Upper lobe of left lung (tissue), 6 donors: Measurements from ENCODE around the gene ARHGAP45. TPM values are rescaled to one million over a fixed set of nuclear protein-coding genes. Genes with fewer than 3 reads are reported as not detected.

Source experiments
- ATAC-seq, 2 donors: fragments of 200-7000 bp; cut with Tn5 transposase; one replicate each; pipeline ENCODE4 v1.9.1; 2022; ENCODE audit warnings: mild to moderate bottlenecking in 2 of 2, moderate library complexity in 2 of 2; ENCODE audit not compliant: low FRiP score in 2 of 2
- DNase-seq, 2 donors: peaks; one replicate each; pipeline ENCODE4 v3.0.0-alpha.2; 2019 to 2020
- H3K27ac ChIP-seq, 4 donors: fragments of 200-600 bp; sonication (generic); one replicate each; pipeline ENCODE4 v1.5.1; 2016 to 2019
- H3K27me3 ChIP-seq, 4 donors: fragments of 200-600 bp; sonication (generic); one replicate each; pipeline ENCODE4 v1.5.1; 2017 to 2019
- H3K36me3 ChIP-seq, 4 donors: fragments of 200-600 bp; sonication (generic); one replicate each; pipeline ENCODE4 v1.5.1; 2016 to 2019
- H3K4me1 ChIP-seq, 4 donors: fragments of 200-600 bp; sonication (generic); one replicate each; pipeline ENCODE4 v1.5.1; 2018 to 2019
- H3K4me3 ChIP-seq, 4 donors: fragments of 200-600 bp; sonication (generic); one replicate each; pipeline ENCODE4 v1.5.1; 2017 to 2019; ENCODE audit warnings: mild to moderate bottlenecking in 2 of 4, moderate library complexity in 1 of 4
- H3K9me3 ChIP-seq, 4 donors: fragments of 200-600 bp; sonication (generic); one replicate each; pipeline ENCODE4 v1.5.1; 2018 to 2019
- EP300 ChIP-seq, 4 donors: sonication (generic); formaldehyde crosslinking; IDR thresholded peaks; one replicate each; pipeline ENCODE4 v1.5.1; 2017; ENCODE audit warnings: antibody characterized with exemption in 4 of 4, control low read depth in 2 of 4
- POLR2A ChIP-seq, 4 donors: fragments of 450-650 bp; IDR thresholded peaks; one replicate each; pipeline ENCODE4 v1.5.1; 2016 to 2017; ENCODE audit warnings: antibody characterized with exemption in 4 of 4, mild to moderate bottlenecking in 2 of 4
- POLR2AphosphoS5 ChIP-seq, 2 donors: sonication (generic); formaldehyde crosslinking; IDR thresholded peaks; one replicate each; pipeline ENCODE4 v1.5.1; 2017; ENCODE audit warnings: antibody characterized with exemption in 2 of 2
- WGBS, 2 donors: methylation state at CpG; one replicate each; pipeline ENCODE4 v1.1.5; 2017 to 2018; 5-methylcytosine and 5-hydroxymethylcytosine counted together
- total RNA-seq, 6 donors: library from RNA; depleted of rRNA in 4 of 6; stranded (reverse); fragments of >200 nt in 4 of 6; gene quantifications; one replicate each; pipeline versions ENCODE4 v1.1.0 to v1.2.1, GENCODE V29; 2016 to 2021
- TF ChIP-seq, protein P1 (sequence below), 6 experiments: fragments of 450-650 bp in 4 of 6; fragments of 200-600 bp in 2 of 6; sonication (generic) in 2 of 6; IDR thresholded peaks; one replicate each; pipeline ENCODE4 v1.5.1; 2016 to 2019; ENCODE audit warnings: antibody characterized with exemption in 6 of 6
- donor health status: DM: no; HTN: no; CAD: no; lungs with moderate emphysema.
- donor health status: DM: no; HTN: yes; CAD: no; lungs with severe emphysema.

Gene ARHGAP45
- total RNA-seq, 6 donors from 2014 or later: 91.6 to 332 (median 123) TPM

DNA sequence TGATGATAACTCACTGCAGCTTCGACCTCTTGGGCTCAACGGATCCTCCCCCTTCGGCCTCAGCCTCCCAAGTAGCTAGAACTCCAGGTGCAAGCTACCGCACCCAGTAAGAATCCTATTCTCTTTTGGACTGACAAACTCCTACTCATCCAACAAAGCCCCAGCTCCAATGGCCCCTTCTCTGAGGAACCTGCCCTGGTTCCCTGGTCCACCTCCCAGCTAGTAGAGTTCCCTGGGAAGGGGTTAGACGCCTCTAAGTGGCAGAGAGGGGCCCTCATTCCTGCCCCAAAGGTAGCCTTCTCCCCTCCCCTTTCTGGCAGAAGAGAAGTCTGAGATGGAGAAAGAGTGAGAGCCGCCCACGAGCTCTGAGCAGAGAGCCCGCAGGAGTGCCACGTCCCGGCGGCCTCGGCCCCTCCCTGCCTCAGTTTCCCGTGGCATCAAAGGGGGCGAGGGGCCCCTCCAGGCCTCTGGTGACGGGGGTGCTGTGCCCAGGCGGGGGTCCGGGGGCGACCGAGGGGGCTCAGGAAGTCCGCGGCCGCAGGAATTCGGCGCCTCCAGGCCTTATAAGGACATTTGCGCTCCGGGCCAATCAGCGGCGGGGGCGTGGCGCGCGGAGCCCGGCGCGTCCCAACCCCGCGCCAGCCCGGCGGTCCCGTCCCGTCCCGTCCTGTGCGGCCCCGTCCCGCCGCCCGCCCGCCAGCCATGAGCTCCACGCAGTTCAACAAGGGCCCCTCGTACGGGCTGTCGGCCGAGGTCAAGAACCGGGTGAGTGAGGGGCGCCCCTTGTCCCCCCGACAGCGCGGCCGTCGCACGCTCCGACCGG, 40.8 kb upstream of the ARHGAP45 start, which contains the start of gene CNN2:
TSS of gene CNN2 (plus strand) at position 649 of the 823 bp plus-strand sequence. CDS start at position 703, 54 bp downstream.
- Histone ChIP-seq H3K27ac (peak within 1 kb of the TSS; percentile 95 to 99 (median 97)), H3K9me3 (no peaks in the 10 kb centered on the region), H3K36me3 (peaks cover 0 to 11% (median 0%) of the 10 kb centered on the region in 4 donors), H3K27me3 (no peaks in the 10 kb centered on the region), H3K4me3 (peak within 1 kb of the TSS; percentile 74 to 91 (median 84)), H3K4me1 (peaks cover 46 to 67% (median 54%) of the 10 kb centered on the region in 4 donors)
- ATAC-seq (peak; percentile 83 to 92), DNase-seq (peak; percentile 89 to 97)
- no peak for TF ChIP-seq EP300 (IDR thresholded peaks at IDR 0.05)
- TF ChIP-seq, protein P1, sequence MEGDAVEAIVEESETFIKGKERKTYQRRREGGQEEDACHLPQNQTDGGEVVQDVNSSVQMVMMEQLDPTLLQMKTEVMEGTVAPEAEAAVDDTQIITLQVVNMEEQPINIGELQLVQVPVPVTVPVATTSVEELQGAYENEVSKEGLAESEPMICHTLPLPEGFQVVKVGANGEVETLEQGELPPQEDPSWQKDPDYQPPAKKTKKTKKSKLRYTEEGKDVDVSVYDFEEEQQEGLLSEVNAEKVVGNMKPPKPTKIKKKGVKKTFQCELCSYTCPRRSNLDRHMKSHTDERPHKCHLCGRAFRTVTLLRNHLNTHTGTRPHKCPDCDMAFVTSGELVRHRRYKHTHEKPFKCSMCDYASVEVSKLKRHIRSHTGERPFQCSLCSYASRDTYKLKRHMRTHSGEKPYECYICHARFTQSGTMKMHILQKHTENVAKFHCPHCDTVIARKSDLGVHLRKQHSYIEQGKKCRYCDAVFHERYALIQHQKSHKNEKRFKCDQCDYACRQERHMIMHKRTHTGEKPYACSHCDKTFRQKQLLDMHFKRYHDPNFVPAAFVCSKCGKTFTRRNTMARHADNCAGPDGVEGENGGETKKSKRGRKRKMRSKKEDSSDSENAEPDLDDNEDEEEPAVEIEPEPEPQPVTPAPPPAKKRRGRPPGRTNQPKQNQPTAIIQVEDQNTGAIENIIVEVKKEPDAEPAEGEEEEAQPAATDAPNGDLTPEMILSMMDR (IDR thresholded peaks at IDR 0.05): no peak
- TF ChIP-seq POLR2AphosphoS5 (IDR thresholded peaks at IDR 0.05): peak; percentile 80 to 85
- peak; percentile 38 to 95 (median 84) for TF ChIP-seq POLR2A (IDR thresholded peaks at IDR 0.05)
- 18 to 60% methylated on average over 5 to 15 of the region's 63 CpGs for WGBS, 2 donors

GRCh38 chr19:1026783-1027649, 40.0 kb upstream of the ARHGAP45 start:
- H3K36me3 ChIP-seq: peaks cover 0 to 15% (median 4%) of the 10 kb centered on the region in 4 donors
- DNase-seq (peak in 1 of 2 donors; percentile 82), ATAC-seq (peak; percentile 2 to 28)
- 2% methylated on average over 14 to 31 of the region's 36 CpGs for WGBS, 2 donors
- TF ChIP-seq POLR2AphosphoS5 (IDR thresholded peaks at IDR 0.05) (no peak), POLR2A (IDR thresholded peaks at IDR 0.05) (no peak), EP300 (IDR thresholded peaks at IDR 0.05) (no peak)
- TF ChIP-seq, protein P1 (IDR thresholded peaks at IDR 0.05): no peak
- peaks cover 42 to 62% (median 49%) of the 10 kb centered on the region in 4 donors for H3K4me1 ChIP-seq
- H3K9me3 ChIP-seq: no peaks in the 10 kb centered on the region
- peak overlapping the region; percentile 74 to 91 (median 84) for H3K4me3 ChIP-seq
- no peaks in the 10 kb centered on the region for H3K27me3 ChIP-seq
- H3K27ac ChIP-seq: peak overlapping the region; percentile 95 to 99 (median 97)

- DNase-seq (peak in 1 of 2 donors; percentile 85), ATAC-seq (peak; percentile 1 to 10)
- Histone ChIP-seq H3K36me3 (peaks cover 4 to 22% (median 11%) of the 10 kb centered on the region in 4 donors), H3K27ac (peak overlapping the region; percentile 95 to 99 (median 97)), H3K27me3 (no peaks in the 10 kb centered on the region), H3K9me3 (no peaks in the 10 kb centered on the region), H3K4me3 (peak overlapping the region; percentile 74 to 91 (median 84)), H3K4me1 (peaks cover 35 to 56% (median 44%) of the 10 kb centered on the region in 4 donors)
- 0% methylated on average over 1 to 9 of the region's 16 CpGs for WGBS, 2 donors
- TF ChIP-seq, protein P1 (IDR thresholded peaks at IDR 0.05): no peak
- TF ChIP-seq POLR2A (IDR thresholded peaks at IDR 0.05): no peak
- TF ChIP-seq EP300 (IDR thresholded peaks at IDR 0.05): no peak
- no peak for TF ChIP-seq POLR2AphosphoS5 (IDR thresholded peaks at IDR 0.05)
Measured at GRCh38 chr19:1027650-1028061, 39.3 kb upstream of the ARHGAP45 start.

GRCh38 chr19:1028062-1028926, 38.7 kb upstream of the ARHGAP45 start:
- peak; percentile 57 to 83 for ATAC-seq
- Histone ChIP-seq H3K27ac (peak overlapping the region; percentile 95 to 99 (median 97)), H3K4me1 (peaks cover 30 to 54% (median 39%) of the 10 kb centered on the region in 4 donors), H3K4me3 (peak overlapping the region; percentile 74 to 91 (median 84)), H3K36me3 (peaks cover 4 to 28% (median 17%) of the 10 kb centered on the region in 4 donors), H3K9me3 (no peaks in the 10 kb centered on the region), H3K27me3 (no peaks in the 10 kb centered on the region)
- 0 to 6% methylated on average over 11 to 26 of the region's 58 CpGs for WGBS, 2 donors
- peak; percentile 29 to 77 for TF ChIP-seq POLR2AphosphoS5 (IDR thresholded peaks at IDR 0.05)
- TF ChIP-seq, protein P1 (IDR thresholded peaks at IDR 0.05): no peak
- TF ChIP-seq EP300 (IDR thresholded peaks at IDR 0.05): peak in 1 of 4 donors; percentile 5
- peak in 1 of 4 donors; percentile 66 for TF ChIP-seq POLR2A (IDR thresholded peaks at IDR 0.05)
- DNase-seq: peak; percentile 82 to 94
